ENCODE results near the gene TNS1. TPM values are rescaled to one million over a fixed set of nuclear protein-coding genes. Genes with fewer than 3 reads are reported as not detected.

The TNS1 gene
- total RNA-seq, 1 experiment from 2014 or later = 3.4 TPM

GRCh38 chr2:217845301-217845700 is 157.5 kb downstream of the TNS1 start:
- Histone ChIP-seq H2BK12ac (ENCODE audit: insufficient read length, low read depth, low read length) (no peak overlapping the region), H4K20me1 (ENCODE audit: control insufficient read depth, insufficient read depth, insufficient read length) (no peaks in the 10 kb centered on the region), H3K9ac (ENCODE audit: extremely low read depth, insufficient read length, low read length) (no peak overlapping the region), H3K23ac (ENCODE audit: insufficient read length, low read depth, low read length) (no peak overlapping the region), H2BK15ac (ENCODE audit: low read depth, low read length) (no peak overlapping the region), H3K27me3 (ENCODE audit: insufficient read depth, low read length) (no peaks in the 10 kb centered on the region), H3K18ac (ENCODE audit: insufficient read length, low read depth, low read length) (no peak overlapping the region), H3K4ac (ENCODE audit: low read depth, low read length) (no peak overlapping the region), H2BK120ac (ENCODE audit: low read depth, low read length, poor library complexity, severe bottlenecking) (no peak overlapping the region), H3K79me2 (ENCODE audit: insufficient read depth, low read length) (no peaks in the 10 kb centered on the region), H2BK20ac (ENCODE audit: low read depth, low read length, poor library complexity, severe bottlenecking) (no peak overlapping the region), H4K5ac (ENCODE audit: insufficient read length, low read depth, low read length) (no peak overlapping the region), H3K4me2 (ENCODE audit: insufficient read depth, insufficient read length, low read length) (no peak overlapping the region), H3K56ac (ENCODE audit: insufficient read length, low read depth, low read length) (no peak overlapping the region), H3T11ph (ENCODE audit: low read length) (no peak overlapping the region), H2BK5ac (ENCODE audit: insufficient read length, low read length) (no peak overlapping the region), H3K4me1 (ENCODE audit: insufficient read depth, low read length) (no peaks in the 10 kb centered on the region), H3K79me1 (ENCODE audit: insufficient read depth, low read depth, low read length, poor library complexity, severe bottlenecking) (no peaks in the 10 kb centered on the region), H2AK5ac (ENCODE audit: insufficient read length, low read length) (no peak overlapping the region), H4K8ac (replicated peaks; ENCODE audit: insufficient read length, low read depth, low read length) (no peak overlapping the region), H3K14ac (ENCODE audit: insufficient read depth, low read length) (no peak overlapping the region), H3K9me3 (ENCODE audit: control insufficient read depth, low read depth, low read length) (peaks cover 12% of the 10 kb centered on the region), H3K27ac (ENCODE audit: insufficient read length, low read depth, low read length) (no peak overlapping the region), H3K23me2 (ENCODE audit: insufficient read length, low read depth, low read length, poor library complexity, severe bottlenecking) (no peaks in the 10 kb centered on the region), H4K91ac (ENCODE audit: insufficient read length, low read depth, low read length) (no peak overlapping the region), H2AFZ (ENCODE audit: low read length) (no peak overlapping the region)
- H3K27ac Mint-ChIP-seq = no peak overlapping the region
- no peaks in the 10 kb centered on the region for H3K9me3 Mint-ChIP-seq
- H3K4me1 Mint-ChIP-seq = no peaks in the 10 kb centered on the region
- no peaks in the 10 kb centered on the region; a peak in 1 of 7 replicates for H3K36me3 Mint-ChIP-seq (ENCODE audit: insufficient read depth in 1 of 3, low read depth in 3 of 3)
- no peak for DNase-seq
- TF ChIP-seq, protein P1, sequence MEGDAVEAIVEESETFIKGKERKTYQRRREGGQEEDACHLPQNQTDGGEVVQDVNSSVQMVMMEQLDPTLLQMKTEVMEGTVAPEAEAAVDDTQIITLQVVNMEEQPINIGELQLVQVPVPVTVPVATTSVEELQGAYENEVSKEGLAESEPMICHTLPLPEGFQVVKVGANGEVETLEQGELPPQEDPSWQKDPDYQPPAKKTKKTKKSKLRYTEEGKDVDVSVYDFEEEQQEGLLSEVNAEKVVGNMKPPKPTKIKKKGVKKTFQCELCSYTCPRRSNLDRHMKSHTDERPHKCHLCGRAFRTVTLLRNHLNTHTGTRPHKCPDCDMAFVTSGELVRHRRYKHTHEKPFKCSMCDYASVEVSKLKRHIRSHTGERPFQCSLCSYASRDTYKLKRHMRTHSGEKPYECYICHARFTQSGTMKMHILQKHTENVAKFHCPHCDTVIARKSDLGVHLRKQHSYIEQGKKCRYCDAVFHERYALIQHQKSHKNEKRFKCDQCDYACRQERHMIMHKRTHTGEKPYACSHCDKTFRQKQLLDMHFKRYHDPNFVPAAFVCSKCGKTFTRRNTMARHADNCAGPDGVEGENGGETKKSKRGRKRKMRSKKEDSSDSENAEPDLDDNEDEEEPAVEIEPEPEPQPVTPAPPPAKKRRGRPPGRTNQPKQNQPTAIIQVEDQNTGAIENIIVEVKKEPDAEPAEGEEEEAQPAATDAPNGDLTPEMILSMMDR (conservative IDR thresholded peaks at IDR 0.05) = no peak
- WGBS (ENCODE audit: extremely low coverage, insufficient read length, low lambda C conversion rate) = no CpG with 5 or more reads among the region's 1 CpG
- H3K27me3 Mint-ChIP-seq (ENCODE audit: low read depth) = peaks cover 2% of the 10 kb centered on the region; the same call in 1 of the 2 replicates
- no peak overlapping the region for H3K4me3 Mint-ChIP-seq
